ENCODE results near the gene INPP5A. TPM values are rescaled to one million over a fixed set of nuclear protein-coding genes. Genes with fewer than 3 reads are reported as not detected.

Gene INPP5A
- total and polyA plus RNA-seq, 2 experiments from 2014 or later: 41.2 to 53.6 TPM

- Histone ChIP-seq H3K36me3 (replicated peaks; ENCODE audit: insufficient read depth, low read depth) (no peaks in the 10 kb centered on the region), H2AFZ (no peak overlapping the region), H3K9me2 (replicated peaks; ENCODE audit: insufficient read depth) (no peaks in the 10 kb centered on the region), H3K9me3 (ENCODE audit: low read depth) (no peaks in the 10 kb centered on the region), H3K79me2 (no peaks in the 10 kb centered on the region), H3K4me1 (ENCODE audit: insufficient read depth) (no peaks in the 10 kb centered on the region), H3K27ac (no peak overlapping the region), H3K4me2 (no peak overlapping the region), H3K27me3 (no peaks in the 10 kb centered on the region), H3K4me3 (no peak overlapping the region), H4K20me1 (ENCODE audit: insufficient read depth, poor library complexity, severe bottlenecking) (no peaks in the 10 kb centered on the region)
- WGBS (ENCODE audit: low lambda C conversion rate, missing lambda C conversion rate): 99% methylated on average over 10 of the region's 10 CpGs
- no peak for DNase-seq (ENCODE audit: low spot score)
- TF ChIP-seq, protein P1, sequence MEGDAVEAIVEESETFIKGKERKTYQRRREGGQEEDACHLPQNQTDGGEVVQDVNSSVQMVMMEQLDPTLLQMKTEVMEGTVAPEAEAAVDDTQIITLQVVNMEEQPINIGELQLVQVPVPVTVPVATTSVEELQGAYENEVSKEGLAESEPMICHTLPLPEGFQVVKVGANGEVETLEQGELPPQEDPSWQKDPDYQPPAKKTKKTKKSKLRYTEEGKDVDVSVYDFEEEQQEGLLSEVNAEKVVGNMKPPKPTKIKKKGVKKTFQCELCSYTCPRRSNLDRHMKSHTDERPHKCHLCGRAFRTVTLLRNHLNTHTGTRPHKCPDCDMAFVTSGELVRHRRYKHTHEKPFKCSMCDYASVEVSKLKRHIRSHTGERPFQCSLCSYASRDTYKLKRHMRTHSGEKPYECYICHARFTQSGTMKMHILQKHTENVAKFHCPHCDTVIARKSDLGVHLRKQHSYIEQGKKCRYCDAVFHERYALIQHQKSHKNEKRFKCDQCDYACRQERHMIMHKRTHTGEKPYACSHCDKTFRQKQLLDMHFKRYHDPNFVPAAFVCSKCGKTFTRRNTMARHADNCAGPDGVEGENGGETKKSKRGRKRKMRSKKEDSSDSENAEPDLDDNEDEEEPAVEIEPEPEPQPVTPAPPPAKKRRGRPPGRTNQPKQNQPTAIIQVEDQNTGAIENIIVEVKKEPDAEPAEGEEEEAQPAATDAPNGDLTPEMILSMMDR (IDR thresholded peaks at IDR 0.05; ENCODE audit: poor library complexity): no peak
- TF ChIP-seq EZH2phosphoT487 (IDR thresholded peaks at IDR 0.05; ENCODE audit: low read depth, severe bottlenecking, unreplicated experiment) (no peak), EZH2 (IDR thresholded peaks at IDR 0.05; ENCODE audit: borderline replicate concordance) (no peak)
Observed at GRCh38 chr10:132712291-132712690, 174.7 kb downstream of the INPP5A start.

- Histone ChIP-seq H3K9me2 (replicated peaks; ENCODE audit: insufficient read depth) (no peaks in the 10 kb centered on the region), H3K4me3 (no peak overlapping the region), H3K27ac (no peak overlapping the region), H3K36me3 (replicated peaks; ENCODE audit: insufficient read depth, low read depth) (no peaks in the 10 kb centered on the region), H3K79me2 (no peaks in the 10 kb centered on the region), H3K4me1 (ENCODE audit: insufficient read depth) (no peaks in the 10 kb centered on the region), H4K20me1 (ENCODE audit: insufficient read depth, poor library complexity, severe bottlenecking) (no peaks in the 10 kb centered on the region), H2AFZ (no peak overlapping the region), H3K9me3 (ENCODE audit: low read depth) (no peaks in the 10 kb centered on the region), H3K27me3 (no peaks in the 10 kb centered on the region), H3K4me2 (no peak overlapping the region)
- TF ChIP-seq EZH2phosphoT487 (IDR thresholded peaks at IDR 0.05; ENCODE audit: low read depth, severe bottlenecking, unreplicated experiment) (no peak), EZH2 (IDR thresholded peaks at IDR 0.05; ENCODE audit: borderline replicate concordance) (no peak)
- TF ChIP-seq, protein P1 (IDR thresholded peaks at IDR 0.05; ENCODE audit: poor library complexity): no peak
- 97% methylated on average over 6 of the region's 6 CpGs for WGBS (ENCODE audit: low lambda C conversion rate, missing lambda C conversion rate)
- no peak for DNase-seq (ENCODE audit: low spot score)
Observed at GRCh38 chr10:132712743-132713142, 175.2 kb downstream of the INPP5A start.

- Histone ChIP-seq H4K20me1 (ENCODE audit: insufficient read depth, poor library complexity, severe bottlenecking) (no peaks in the 10 kb centered on the region), H3K79me2 (no peaks in the 10 kb centered on the region), H3K27ac (no peak overlapping the region), H3K36me3 (replicated peaks; ENCODE audit: insufficient read depth, low read depth) (no peaks in the 10 kb centered on the region), H3K4me3 (no peak overlapping the region), H3K4me1 (ENCODE audit: insufficient read depth) (no peaks in the 10 kb centered on the region), H3K27me3 (no peaks in the 10 kb centered on the region), H3K9me3 (ENCODE audit: low read depth) (no peaks in the 10 kb centered on the region), H2AFZ (no peak overlapping the region), H3K9me2 (replicated peaks; ENCODE audit: insufficient read depth) (no peaks in the 10 kb centered on the region), H3K4me2 (no peak overlapping the region)
- WGBS (ENCODE audit: low lambda C conversion rate, missing lambda C conversion rate): 88% methylated on average over 25 of the region's 29 CpGs
- TF ChIP-seq, protein P1 (IDR thresholded peaks at IDR 0.05; ENCODE audit: poor library complexity): no peak
- TF ChIP-seq EZH2phosphoT487 (IDR thresholded peaks at IDR 0.05; ENCODE audit: low read depth, severe bottlenecking, unreplicated experiment): no peak
- TF ChIP-seq EZH2 (IDR thresholded peaks at IDR 0.05; ENCODE audit: borderline replicate concordance): no peak
- DNase-seq (ENCODE audit: low spot score): no peak
Observed at GRCh38 chr10:132713421-132714095, 176.0 kb downstream of the INPP5A start.
